OCI-LY3 (cell line): ENCODE data around the gene WDR31.

Source experiments
- CTCF ChIP-seq: fragments of 200-600, 300-600 bp; sonication (generic); IDR thresholded peaks from 2 replicates; pipeline ENCODE4 v1.5.1; 2014; ENCODE audit warnings: antibody characterized with exemption, low read length, low read depth
- EZH2phosphoT487 ChIP-seq: fragments of 200-600 bp; shearing (Covaris generic); IDR thresholded peaks from 2 replicates; pipeline ENCODE4 v1.6.1; 2018; ENCODE audit warnings: antibody characterized with exemption, mixed run types, low read depth

GRCh38 chr9:113289091-113289490, 51.0 kb downstream of the WDR31 start:
- TF ChIP-seq CTCF = no peak
- TF ChIP-seq EZH2phosphoT487 = no peak
